HEK293 (cell line): ENCODE results near the gene UBE2J2.

Experiments used
- EGR2 ChIP-seq: fragments of 450-650 bp; formaldehyde crosslinking; IDR thresholded peaks from 2 replicates; pipeline ENCODE4 v1.5.1; 2016; ENCODE audit warnings: low read depth, missing biosample characterization, missing genetic modification characterization
- GLI2 ChIP-seq: fragments of 450-650 bp; formaldehyde crosslinking; IDR thresholded peaks from 2 replicates; pipeline ENCODE4; 2017; ENCODE audit warnings: missing biosample characterization, missing genetic modification characterization, low read depth, borderline replicate concordance
- IKZF3 ChIP-seq: fragments of 450-650 bp; IDR thresholded peaks from 2 replicates; pipeline ENCODE4 v1.5.0; 2018; ENCODE audit warnings: missing biosample characterization, mild to moderate bottlenecking, missing genetic modification characterization, moderate library complexity
- KLF8 ChIP-seq: fragments of 450-650 bp; formaldehyde crosslinking; IDR thresholded peaks from 2 replicates; pipeline ENCODE4 v1.5.1; 2016; ENCODE audit warnings: missing biosample characterization, missing genetic modification characterization
- MZF1 ChIP-seq: fragments of 450-650 bp; formaldehyde crosslinking; IDR thresholded peaks from 2 replicates; pipeline ENCODE4 v1.5.1; 2017; ENCODE audit warnings: missing biosample characterization, missing genetic modification characterization, borderline replicate concordance
- YY2 ChIP-seq: fragments of 450-650 bp; formaldehyde crosslinking; IDR thresholded peaks from 2 replicates; pipeline ENCODE4 v1.5.1; 2016; ENCODE audit warnings: missing biosample characterization, missing genetic modification characterization
- ZIC2 ChIP-seq: fragments of 450-650 bp; formaldehyde crosslinking; IDR thresholded peaks from 2 replicates; pipeline ENCODE4 v1.5.1; 2016; ENCODE audit warnings: missing biosample characterization, missing genetic modification characterization
- ZNF114 ChIP-seq: fragments of 450-650 bp; formaldehyde crosslinking; IDR thresholded peaks from 2 replicates; pipeline ENCODE4 v1.5.0; 2017; ENCODE audit warnings: missing biosample characterization, missing genetic modification characterization
- ZNF146 ChIP-seq: fragments of 450-650 bp; formaldehyde crosslinking; IDR thresholded peaks from 2 replicates; pipeline ENCODE4 v1.5.1; 2016; ENCODE audit warnings: missing biosample characterization, missing genetic modification characterization
- ZNF184 ChIP-seq: fragments of 450-650 bp; IDR thresholded peaks from 2 replicates; pipeline ENCODE4 v1.5.1; 2018; ENCODE audit warnings: missing biosample characterization, mild to moderate bottlenecking, missing genetic modification characterization
- ZNF211 ChIP-seq: fragments of 450-650 bp; formaldehyde crosslinking; IDR thresholded peaks from 2 replicates; pipeline ENCODE4 v1.5.1; 2016; ENCODE audit warnings: low read depth, missing biosample characterization, missing genetic modification characterization
- ZNF221 ChIP-seq: fragments of 450-650 bp; formaldehyde crosslinking; IDR thresholded peaks from 2 replicates; pipeline ENCODE4 v1.5.1; 2017; ENCODE audit warnings: missing biosample characterization, missing genetic modification characterization, borderline replicate concordance
- ZNF223 ChIP-seq: fragments of 450-650 bp; formaldehyde crosslinking; IDR thresholded peaks from 2 replicates; pipeline ENCODE4 v1.5.1; 2016; ENCODE audit warnings: missing biosample characterization, missing genetic modification characterization
- ZNF248 ChIP-seq: fragments of 450-650 bp; formaldehyde crosslinking; IDR thresholded peaks from 2 replicates; pipeline ENCODE4 v1.5.1; 2017; ENCODE audit warnings: missing biosample characterization, missing genetic modification characterization
- ZNF26 ChIP-seq: fragments of 450-650 bp; formaldehyde crosslinking; IDR thresholded peaks from 2 replicates; pipeline ENCODE4 v1.5.1; 2016; ENCODE audit warnings: missing biosample characterization, missing genetic modification characterization
- ZNF350 ChIP-seq: fragments of 450-650 bp; formaldehyde crosslinking; IDR thresholded peaks from 2 replicates; pipeline ENCODE4 v1.5.0; 2017; ENCODE audit warnings: missing biosample characterization, mild to moderate bottlenecking, missing genetic modification characterization
- ZNF391 ChIP-seq: fragments of 450-650 bp; formaldehyde crosslinking; IDR thresholded peaks from 2 replicates; pipeline ENCODE4 v1.5.1; 2016; ENCODE audit warnings: low read depth, missing biosample characterization, missing genetic modification characterization, borderline replicate concordance
- ZNF555 ChIP-seq: fragments of 450-650 bp; formaldehyde crosslinking; conservative IDR thresholded peaks from 2 replicates; pipeline ENCODE4 v1.5.1; 2017; ENCODE audit warnings: missing biosample characterization, mild to moderate bottlenecking, missing genetic modification characterization, inconsistent platforms
- ZNF560 ChIP-seq: fragments of 450-650 bp; formaldehyde crosslinking; IDR thresholded peaks from 2 replicates; pipeline ENCODE4 v1.5.1; 2017; ENCODE audit warnings: missing biosample characterization, missing genetic modification characterization, borderline replicate concordance
- ZNF596 ChIP-seq: fragments of 450-650 bp; IDR thresholded peaks from 2 replicates; pipeline ENCODE4 v1.5.0; 2018; ENCODE audit warnings: missing biosample characterization, mild to moderate bottlenecking, missing genetic modification characterization, moderate library complexity
- ZNF621 ChIP-seq: fragments of 450-650 bp; formaldehyde crosslinking; IDR thresholded peaks from 2 replicates; pipeline ENCODE4 v1.5.1; 2017; ENCODE audit warnings: missing biosample characterization, missing genetic modification characterization
- ZNF747 ChIP-seq: fragments of 450-650 bp; formaldehyde crosslinking; IDR thresholded peaks from 2 replicates; pipeline ENCODE4 v1.5.1; 2016; ENCODE audit warnings: missing biosample characterization, missing genetic modification characterization
- ZSCAN18 ChIP-seq: fragments of 450-650 bp; formaldehyde crosslinking; IDR thresholded peaks from 2 replicates; pipeline ENCODE4 v1.5.1; 2016; ENCODE audit warnings: missing biosample characterization, missing genetic modification characterization
- ZXDB ChIP-seq: fragments of 450-650 bp; formaldehyde crosslinking; IDR thresholded peaks from 2 replicates; pipeline ENCODE4 v1.5.1; 2016; ENCODE audit warnings: missing biosample characterization, missing genetic modification characterization
- TF ChIP-seq, protein P1 (sequence below): fragments of 450-650 bp; formaldehyde crosslinking; IDR thresholded peaks from 2 replicates; pipeline ENCODE4 v1.5.1; 2016; ENCODE audit warnings: missing biosample characterization, missing genetic modification characterization
- TF ChIP-seq, protein P2 (sequence below): fragments of 450-650 bp; formaldehyde crosslinking; IDR thresholded peaks from 2 replicates; pipeline ENCODE4; 2016; ENCODE audit warnings: missing biosample characterization, missing genetic modification characterization
- TF ChIP-seq, protein P3 (sequence below): fragments of 450-650 bp; formaldehyde crosslinking; IDR thresholded peaks from 2 replicates; pipeline ENCODE4 v1.5.1; 2016; ENCODE audit warnings: missing biosample characterization, missing genetic modification characterization, low read depth
- TF ChIP-seq, protein P4 (sequence below): fragments of 450-650 bp; formaldehyde crosslinking; IDR thresholded peaks from 2 replicates; pipeline ENCODE4 v1.5.1; 2017; ENCODE audit warnings: missing biosample characterization, missing genetic modification characterization
- TF ChIP-seq, protein P5 (sequence below): fragments of 450-650 bp; formaldehyde crosslinking; IDR thresholded peaks from 2 replicates; pipeline ENCODE4 v1.5.1; 2016; ENCODE audit warnings: missing biosample characterization, missing genetic modification characterization, borderline replicate concordance

The UBE2J2 gene

DNA sequence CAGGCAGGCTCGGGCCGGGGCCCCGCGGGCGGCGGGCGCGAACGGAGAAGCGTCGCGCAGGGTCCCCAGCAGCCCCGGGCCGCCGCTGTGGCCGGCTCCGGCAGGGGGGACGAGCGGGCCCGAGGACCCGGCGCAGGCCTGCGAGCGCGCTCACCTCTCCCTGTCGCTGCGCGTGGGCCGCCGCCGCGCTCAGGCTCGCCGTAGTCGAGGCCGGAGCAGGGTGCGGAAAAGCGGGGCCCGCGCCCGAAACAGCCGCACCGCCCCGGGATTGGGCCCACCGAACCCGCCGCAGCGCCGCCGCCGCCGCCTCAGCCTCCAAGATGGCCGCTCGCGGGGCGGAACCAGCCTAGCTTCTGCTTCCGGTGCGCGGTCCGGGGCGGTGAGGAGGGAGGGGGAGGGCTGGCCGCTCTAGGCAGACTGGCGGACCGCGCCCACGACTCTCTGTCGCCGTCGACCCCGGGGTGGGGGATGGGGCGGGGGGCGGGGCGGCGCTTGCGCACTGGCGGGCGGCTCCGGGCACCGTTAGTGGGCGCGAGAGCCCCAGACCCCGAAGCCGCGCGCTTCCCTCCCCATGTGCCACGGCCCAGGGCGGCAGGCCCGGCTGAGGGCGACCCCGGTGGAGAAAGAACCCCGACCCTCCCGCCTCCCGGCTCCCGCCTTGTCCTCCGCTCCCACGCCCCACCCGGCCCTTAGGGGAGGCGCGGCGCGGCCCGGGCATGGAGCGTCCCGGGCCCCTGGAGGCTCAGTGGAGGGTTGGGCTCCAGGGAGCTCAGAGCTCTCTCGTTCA is at the start of gene UBE2J2 (continued):
- TF ChIP-seq, protein P1, sequence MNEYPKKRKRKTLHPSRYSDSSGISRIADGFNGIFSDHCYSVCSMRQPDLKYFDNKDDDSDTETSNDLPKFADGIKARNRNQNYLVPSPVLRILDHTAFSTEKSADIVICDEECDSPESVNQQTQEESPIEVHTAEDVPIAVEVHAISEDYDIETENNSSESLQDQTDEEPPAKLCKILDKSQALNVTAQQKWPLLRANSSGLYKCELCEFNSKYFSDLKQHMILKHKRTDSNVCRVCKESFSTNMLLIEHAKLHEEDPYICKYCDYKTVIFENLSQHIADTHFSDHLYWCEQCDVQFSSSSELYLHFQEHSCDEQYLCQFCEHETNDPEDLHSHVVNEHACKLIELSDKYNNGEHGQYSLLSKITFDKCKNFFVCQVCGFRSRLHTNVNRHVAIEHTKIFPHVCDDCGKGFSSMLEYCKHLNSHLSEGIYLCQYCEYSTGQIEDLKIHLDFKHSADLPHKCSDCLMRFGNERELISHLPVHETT (tag by site-specific recombination), result no peak
- TF ChIP-seq ZNF114 (tag by site-specific recombination) (no peak), YY2 (tag by site-specific recombination) (peak; percentile 84), ZNF248 (no peak), ZNF747 (tag by site-specific recombination) (no peak), ZXDB (tag by site-specific recombination) (peak; percentile 76), ZIC2 (tag by site-specific recombination) (no peak), ZNF26 (tag by site-specific recombination) (no peak), ZNF555 (tag by site-specific recombination) (no peak), ZNF221 (tag by site-specific recombination) (no peak), ZNF560 (no peak), ZNF223 (tag by site-specific recombination) (no peak), ZSCAN18 (no peak), ZNF596 (tag by site-specific recombination) (no peak), ZNF184 (no peak), IKZF3 (tag by site-specific recombination) (no peak), ZNF391 (no peak), ZNF350 (no peak), GLI2 (tag by site-specific recombination) (no peak), ZNF211 (tag by site-specific recombination) (no peak), EGR2 (tag by site-specific recombination) (peak; percentile 51; the same call in 1 of the 2 replicates), ZNF146 (tag by site-specific recombination) (no peak), MZF1 (no peak), ZNF621 (no peak), KLF8 (tag by site-specific recombination) (peak; percentile 92)
- TF ChIP-seq, protein P2, sequence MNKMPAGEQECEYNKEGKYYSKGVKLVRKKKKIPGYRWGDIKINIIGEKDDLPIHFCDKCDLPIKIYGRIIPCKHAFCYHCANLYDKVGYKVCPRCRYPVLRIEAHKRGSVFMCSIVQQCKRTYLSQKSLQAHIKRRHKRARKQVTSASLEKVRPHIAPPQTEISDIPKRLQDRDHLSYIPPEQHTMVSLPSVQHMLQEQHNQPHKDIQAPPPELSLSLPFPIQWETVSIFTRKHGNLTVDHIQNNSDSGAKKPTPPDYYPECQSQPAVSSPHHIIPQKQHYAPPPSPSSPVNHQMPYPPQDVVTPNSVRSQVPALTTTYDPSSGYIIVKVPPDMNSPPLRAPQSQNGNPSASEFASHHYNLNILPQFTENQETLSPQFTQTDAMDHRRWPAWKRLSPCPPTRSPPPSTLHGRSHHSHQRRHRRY (tag by site-specific recombination), result no peak
- TF ChIP-seq, protein P3, sequence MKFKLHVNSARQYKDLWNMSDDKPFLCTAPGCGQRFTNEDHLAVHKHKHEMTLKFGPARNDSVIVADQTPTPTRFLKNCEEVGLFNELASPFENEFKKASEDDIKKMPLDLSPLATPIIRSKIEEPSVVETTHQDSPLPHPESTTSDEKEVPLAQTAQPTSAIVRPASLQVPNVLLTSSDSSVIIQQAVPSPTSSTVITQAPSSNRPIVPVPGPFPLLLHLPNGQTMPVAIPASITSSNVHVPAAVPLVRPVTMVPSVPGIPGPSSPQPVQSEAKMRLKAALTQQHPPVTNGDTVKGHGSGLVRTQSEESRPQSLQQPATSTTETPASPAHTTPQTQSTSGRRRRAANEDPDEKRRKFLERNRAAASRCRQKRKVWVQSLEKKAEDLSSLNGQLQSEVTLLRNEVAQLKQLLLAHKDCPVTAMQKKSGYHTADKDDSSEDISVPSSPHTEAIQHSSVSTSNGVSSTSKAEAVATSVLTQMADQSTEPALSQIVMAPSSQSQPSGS, result no peak
- TF ChIP-seq, protein P4, sequence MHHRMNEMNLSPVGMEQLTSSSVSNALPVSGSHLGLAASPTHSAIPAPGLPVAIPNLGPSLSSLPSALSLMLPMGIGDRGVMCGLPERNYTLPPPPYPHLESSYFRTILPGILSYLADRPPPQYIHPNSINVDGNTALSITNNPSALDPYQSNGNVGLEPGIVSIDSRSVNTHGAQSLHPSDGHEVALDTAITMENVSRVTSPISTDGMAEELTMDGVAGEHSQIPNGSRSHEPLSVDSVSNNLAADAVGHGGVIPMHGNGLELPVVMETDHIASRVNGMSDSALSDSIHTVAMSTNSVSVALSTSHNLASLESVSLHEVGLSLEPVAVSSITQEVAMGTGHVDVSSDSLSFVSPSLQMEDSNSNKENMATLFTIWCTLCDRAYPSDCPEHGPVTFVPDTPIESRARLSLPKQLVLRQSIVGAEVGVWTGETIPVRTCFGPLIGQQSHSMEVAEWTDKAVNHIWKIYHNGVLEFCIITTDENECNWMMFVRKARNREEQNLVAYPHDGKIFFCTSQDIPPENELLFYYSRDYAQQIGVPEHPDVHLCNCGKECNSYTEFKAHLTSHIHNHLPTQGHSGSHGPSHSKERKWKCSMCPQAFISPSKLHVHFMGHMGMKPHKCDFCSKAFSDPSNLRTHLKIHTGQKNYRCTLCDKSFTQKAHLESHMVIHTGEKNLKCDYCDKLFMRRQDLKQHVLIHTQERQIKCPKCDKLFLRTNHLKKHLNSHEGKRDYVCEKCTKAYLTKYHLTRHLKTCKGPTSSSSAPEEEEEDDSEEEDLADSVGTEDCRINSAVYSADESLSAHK (tag by site-specific recombination), result no peak
- TF ChIP-seq, protein P5, sequence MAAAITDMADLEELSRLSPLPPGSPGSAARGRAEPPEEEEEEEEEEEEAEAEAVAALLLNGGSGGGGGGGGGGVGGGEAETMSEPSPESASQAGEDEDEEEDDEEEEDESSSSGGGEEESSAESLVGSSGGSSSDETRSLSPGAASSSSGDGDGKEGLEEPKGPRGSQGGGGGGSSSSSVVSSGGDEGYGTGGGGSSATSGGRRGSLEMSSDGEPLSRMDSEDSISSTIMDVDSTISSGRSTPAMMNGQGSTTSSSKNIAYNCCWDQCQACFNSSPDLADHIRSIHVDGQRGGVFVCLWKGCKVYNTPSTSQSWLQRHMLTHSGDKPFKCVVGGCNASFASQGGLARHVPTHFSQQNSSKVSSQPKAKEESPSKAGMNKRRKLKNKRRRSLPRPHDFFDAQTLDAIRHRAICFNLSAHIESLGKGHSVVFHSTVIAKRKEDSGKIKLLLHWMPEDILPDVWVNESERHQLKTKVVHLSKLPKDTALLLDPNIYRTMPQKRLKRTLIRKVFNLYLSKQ (tag by site-specific recombination), result no peak
